ENCODE data around the gene PIP5KL1. TPM values are rescaled to one million over a fixed set of nuclear protein-coding genes. Genes with fewer than 3 reads are reported as not detected.
A peak's percentile ranks its signal among the peaks of the same experiment; 100 is the strongest.

Gene PIP5KL1
- total RNA-seq, 1 experiment from 2014 or later = 0.95 TPM

DNA sequence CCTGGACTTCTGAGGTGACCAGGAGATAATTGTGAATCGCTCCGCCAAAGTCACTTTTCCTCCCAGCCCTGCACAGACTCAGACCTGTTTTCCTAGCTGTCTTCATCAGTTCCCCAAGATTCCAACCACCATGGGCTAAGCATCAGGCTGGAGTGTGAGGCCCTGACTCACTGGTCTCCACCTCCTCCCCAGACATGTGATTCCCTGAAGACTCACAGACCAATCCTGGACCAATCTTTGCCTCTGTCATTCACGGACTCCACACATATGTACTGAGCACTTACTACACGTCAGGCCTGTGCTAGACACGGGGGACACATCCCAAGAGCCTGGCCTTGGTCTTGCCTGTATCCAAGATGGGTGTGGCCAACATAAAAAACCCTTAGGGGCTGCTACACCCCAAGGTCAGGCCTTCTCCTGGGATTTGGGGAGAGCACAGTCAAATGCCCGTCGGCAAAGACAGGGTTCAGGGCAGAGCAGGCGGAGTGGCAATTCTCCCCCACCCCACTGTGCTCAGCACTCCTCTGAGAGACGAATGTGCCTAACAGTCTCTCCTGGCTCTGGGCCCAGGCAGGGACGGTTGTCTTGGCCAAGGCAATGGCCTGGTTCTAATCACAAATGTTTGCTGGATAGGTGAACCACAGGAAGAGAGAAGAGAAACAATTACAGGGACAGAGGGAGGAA lies 38.3 kb upstream of the PIP5KL1 start:
- DNase-seq (ENCODE audit: low spot score) = peak; percentile 54

DNA sequence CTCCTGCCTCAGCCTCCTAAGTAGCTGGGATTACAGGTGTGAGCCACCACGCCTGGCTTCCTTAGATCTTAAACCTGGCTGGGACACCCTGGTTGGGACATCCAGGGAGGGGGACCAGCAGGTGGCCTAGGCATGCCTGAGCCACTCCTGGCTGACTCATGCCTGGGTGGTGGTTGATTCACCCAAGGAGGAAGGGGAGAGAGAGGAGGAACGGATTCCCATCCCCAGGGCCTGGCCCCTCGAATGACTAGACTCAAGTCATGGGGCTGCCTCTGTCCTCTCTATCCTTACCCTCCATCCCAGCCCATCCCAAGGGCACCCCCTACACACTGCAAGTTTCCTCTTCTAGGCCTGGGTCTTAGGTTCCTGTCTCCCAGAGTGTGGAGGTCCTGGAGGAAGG lies 37.5 kb upstream of the PIP5KL1 start:
- peak; percentile 48 for DNase-seq (ENCODE audit: low spot score)

DNA sequence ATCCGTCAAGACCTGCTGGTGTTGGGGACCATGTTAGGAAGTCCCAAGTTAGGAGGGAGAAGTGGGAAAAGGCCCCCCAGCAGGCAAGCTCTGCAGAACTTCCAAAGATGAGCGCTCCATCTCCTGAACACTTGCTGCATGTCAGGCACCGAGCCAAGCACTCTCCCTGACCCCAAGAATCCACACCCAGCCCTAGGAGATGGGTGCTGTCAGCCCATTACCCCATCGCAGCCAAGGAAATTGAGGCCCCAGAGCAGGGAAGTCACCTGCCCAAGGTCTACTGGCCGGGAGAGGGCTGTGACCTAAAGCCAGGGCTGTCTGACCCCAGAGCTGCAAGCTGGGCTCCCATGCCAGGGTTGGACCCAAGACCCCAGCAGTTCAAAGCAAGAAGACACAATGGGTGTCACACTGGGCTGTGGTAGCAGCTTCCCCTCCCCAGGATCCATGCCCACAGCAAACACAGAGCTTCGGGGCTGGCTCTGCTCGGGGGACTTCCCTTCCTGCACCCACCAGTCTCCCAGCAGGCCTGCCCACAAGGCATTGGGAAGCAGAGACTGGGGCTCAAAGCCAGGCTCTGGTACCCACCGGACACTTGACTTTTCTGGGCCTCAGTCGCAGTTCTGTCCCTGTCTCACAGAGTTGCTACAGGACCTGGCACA lies 36.7 kb upstream of the PIP5KL1 start:
- no peak for DNase-seq (ENCODE audit: low spot score)

DNA sequence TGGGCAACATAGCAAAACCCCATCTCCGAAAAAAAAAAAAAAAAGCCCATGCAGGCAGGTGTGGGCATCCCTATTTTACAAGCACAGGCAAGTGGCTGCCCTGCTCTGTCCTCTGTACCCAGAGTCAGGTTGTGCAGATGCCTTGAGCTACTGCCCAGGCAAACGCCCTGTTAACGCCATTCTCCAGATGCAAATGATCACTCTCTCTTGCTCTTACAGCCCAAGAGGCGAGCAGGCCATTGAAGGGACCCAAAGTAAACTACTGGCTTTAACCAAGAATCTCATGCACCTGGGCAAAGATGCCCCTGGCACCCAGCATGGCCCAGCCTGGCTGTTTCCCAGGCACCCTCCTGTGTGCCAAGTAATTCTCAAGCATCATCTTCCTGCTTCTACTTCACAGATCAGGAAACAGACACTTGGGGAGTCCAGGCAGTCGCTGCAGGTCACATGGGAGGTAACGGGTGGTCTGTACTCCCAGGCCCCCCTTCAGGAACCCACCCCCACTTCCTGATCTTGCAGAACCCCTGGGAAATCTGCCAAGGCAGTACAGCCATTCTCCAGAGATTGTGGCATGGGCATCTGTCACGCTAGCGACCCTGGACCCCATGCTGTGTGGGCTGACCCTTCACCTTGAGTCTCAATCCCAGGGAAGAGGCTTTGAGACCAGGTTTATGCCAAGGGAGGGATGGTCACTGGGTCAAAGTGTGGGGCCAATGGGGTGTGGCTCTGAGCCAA lies 36.0 kb upstream of the PIP5KL1 start:
- no peak for DNase-seq (ENCODE audit: low spot score)

DNA sequence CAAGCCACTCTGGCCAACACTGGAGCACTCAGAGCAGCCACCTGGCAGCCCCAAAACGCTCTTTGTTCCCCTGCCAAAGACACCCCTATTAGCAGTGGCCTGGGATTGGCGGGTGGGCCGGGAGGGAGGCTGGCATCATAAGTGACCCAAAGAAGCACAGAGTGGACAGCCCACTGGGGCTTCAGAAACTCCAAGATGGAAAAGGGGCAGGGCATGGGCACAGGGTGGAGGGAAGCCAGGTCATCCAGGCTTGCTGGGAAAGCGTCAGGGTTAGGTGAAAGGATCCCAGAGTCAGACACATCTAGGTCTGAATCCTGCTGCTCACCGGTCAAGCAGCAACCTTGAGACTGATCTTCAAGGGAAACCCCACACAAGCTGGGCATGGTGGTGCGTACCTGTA lies 35.4 kb upstream of the PIP5KL1 start:
- no peak for DNase-seq (ENCODE audit: low spot score)

DNA sequence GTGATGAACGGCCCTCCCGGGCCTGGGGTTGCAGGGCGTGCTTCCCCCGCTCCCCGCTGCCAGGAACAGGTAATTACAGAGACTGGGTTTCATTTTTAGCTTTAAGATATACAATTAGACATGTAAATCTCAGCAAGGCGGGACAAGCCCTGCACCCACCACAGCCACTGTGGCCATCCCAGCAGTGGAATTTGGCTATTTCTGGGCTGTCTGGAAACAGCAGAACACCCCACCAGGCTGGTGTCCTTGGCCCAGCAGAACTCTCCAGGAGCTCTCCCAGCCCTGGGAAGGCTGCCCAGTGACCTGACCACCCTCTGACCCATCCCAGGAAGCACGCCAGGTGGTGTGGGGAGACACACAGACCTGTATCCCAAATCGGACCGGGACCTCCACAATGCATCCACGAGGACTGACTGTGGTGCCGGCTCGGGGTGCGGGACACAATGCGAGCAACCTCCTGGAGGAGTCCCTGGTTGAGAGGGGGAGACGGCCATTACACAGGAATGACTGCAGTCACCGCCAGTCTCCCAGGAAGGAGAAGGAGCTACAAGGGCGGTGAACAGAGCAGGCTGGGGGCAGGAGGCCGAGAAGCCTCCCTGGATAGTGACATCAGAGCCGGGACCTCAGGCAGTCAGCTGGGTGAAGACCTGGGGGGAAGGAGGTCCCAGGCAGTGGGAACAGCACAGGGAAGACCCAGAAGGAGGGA lies 32.9 kb upstream of the PIP5KL1 start:
- no peak for DNase-seq (ENCODE audit: low spot score)

DNA sequence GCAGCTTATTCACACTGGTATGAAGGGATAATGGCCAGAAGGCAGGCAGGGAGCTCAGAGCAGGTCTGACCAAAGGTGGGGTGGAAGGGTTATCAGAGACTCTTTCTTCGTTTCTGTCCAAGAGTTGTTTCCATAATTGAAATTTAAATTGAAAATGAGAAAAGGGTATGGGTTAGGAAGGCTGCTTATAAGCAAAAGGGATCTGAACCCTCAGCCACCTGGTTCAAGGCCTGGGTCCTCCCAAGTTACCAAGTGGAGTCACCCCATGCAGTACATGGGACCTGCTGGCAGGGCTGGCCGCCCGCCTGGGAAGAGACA lies 32.4 kb upstream of the PIP5KL1 start:
- no peak for DNase-seq (ENCODE audit: low spot score)

DNA sequence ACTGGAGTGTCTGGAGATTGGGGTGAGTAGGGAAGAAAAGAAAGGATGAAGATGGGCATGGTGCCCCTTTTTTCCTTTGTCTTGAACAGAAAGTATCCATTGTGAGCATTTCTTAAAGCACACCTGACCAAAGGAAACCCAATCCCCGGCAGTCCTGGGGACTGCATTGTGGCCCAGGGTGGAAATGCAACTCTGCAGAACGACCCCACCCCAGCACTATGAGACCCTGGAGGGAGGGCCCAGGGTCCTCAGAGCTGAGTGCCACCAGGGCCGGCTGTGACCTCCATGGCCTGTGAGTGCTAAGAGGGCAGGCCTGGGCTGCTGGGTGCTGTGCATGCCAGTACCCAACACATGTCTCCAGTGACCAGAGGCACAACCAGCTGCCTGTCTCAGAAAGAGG lies 31.7 kb upstream of the PIP5KL1 start:
- DNase-seq (ENCODE audit: low spot score) = no peak

DNA sequence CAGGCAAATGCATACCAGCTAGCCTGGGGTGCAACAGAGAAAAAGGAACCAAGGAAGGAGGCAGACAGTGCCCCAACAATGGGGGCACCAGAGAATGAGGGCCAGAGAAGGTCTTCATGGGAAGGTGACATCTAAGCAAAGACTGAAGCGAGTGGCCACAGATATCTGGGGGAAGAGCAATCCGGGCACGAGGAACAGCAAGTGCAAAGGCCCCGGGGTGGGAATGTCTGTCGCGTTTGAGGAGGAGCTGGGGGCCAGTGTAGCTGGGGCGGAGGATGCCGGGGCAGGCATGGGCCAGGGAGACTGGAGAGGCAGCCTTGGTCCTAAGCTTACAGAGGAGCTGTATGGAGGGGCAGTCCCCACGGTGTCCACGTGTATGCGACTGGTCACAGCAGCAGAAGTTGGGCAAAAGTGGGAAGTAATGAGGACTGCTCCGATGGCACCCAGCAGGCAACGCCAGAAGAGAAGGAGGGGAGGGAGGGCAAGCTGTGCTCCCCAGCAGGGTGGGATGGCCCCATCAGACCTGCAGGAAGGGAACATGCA lies 31.1 kb upstream of the PIP5KL1 start:
- DNase-seq (ENCODE audit: low spot score) = no peak

DNA sequence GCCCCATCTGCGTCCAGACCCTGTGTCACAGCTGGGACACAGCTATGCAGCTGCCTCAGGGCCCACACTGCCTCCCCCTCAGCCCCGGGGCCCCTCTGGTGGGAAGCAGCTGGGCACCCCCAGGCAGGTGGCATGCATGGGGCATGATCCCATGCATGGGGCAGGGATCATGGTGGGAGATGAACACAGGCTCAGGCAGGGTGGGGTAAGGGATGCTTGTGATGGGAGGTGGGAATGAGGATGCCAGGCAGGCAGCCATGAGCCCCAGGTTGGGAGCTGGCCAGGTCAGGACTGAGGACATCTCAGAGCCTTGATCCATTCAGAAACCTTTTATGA lies 30.5 kb upstream of the PIP5KL1 start:
- DNase-seq (ENCODE audit: low spot score) = no peak

DNA sequence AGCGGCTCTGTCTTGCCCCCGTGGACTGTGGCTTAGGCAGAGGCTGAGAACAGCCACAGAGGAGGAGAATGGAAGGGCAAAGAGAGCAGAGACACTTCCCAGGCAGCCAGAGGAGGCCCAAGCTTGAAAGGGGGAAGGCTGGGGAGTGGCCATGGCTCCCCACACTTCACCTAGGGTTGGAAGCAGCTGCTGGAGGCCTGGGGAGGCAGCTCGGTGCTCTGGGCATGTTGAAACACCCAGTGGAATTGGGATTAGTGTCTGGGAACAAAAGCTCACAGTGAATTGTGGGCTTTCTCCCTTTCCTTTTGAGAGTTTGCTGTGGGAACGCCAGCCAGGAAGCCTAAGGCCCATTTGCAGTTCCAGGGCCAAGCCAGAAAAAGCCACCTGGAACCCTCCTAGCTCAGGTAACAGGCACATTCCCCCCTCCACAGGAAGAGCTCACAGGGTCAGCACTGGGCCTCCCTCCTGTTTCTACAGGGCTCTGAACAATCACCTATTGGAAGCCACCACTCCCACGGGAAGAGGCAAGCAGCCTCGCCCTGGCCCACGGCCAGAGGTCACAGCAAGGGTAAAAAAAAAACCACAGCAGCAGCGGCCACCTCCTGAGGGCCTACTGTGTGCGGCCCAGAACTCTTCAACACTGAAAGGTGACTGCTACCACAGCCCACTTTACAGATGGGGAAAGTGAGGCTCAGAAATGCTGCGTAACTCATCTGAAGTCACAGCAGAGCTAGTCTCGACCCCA lies 30.0 kb upstream of the PIP5KL1 start:
- DNase-seq (ENCODE audit: low spot score) = no peak

DNA sequence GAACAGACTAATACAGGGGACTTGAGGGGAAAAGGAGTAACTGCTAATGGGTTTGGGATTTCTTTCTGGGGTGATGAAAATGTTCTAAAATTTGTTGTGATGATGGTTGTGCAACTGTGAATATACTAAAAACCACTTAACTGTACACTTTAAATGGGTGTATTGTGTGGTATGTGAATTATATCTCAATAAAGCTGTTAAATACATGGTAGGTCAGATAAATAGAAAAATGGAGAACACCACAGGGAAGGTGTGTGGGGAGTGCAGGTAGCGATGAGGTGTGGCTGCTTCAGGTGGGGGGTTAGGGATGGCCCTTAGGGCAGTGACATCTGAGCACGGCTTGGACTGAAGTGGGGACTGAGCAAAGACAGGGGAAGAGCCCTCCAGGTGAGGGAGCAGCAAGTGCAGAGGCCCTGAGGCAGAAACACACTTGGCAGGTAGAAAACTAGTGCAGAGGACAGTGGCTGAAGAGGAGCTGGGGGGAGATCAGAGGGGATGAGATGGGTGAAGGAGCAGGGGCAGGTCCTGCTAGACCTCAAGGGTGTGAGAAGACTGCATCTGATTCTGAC lies 29.3 kb upstream of the PIP5KL1 start:
- no peak for DNase-seq (ENCODE audit: low spot score)

DNA sequence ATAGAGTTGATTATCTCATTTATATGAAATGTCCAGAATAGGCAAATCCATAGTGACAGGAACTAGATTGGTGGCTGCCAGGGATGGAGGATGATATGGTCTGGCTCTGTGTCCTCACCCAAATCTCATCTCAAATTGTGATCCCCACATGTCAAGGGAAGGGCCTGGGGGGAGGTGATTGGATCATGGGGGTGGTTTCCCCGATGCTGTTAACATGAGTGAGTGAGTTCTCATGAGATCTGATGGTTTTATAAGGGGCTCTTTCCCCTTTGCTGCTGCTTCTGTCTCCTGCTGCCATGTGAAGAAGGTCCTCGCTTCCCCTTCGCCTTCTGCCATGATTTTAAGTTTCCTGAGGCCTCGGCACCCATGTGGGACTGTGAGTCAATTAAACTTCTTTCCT lies 28.8 kb upstream of the PIP5KL1 start:
- DNase-seq (ENCODE audit: low spot score) = no peak

DNA sequence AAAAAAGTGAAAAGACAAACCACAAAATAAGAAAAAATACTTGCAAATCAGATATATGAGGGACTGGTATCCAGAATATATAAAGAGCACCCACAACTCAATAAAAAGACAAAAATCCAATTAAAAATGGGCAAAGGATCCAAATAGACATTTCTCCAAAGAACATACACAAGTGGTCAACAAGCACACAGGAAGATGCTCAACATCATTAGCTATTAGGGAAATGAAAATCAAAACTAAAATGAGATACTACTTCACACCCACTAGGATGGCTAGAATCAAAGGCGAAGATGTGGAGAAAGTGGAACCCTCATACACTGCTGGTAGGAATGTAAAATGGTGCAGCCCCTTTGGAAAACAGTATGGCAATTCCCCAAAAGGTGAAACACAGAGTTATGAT lies 28.2 kb upstream of the PIP5KL1 start:
- no peak for DNase-seq (ENCODE audit: low spot score)

DNA sequence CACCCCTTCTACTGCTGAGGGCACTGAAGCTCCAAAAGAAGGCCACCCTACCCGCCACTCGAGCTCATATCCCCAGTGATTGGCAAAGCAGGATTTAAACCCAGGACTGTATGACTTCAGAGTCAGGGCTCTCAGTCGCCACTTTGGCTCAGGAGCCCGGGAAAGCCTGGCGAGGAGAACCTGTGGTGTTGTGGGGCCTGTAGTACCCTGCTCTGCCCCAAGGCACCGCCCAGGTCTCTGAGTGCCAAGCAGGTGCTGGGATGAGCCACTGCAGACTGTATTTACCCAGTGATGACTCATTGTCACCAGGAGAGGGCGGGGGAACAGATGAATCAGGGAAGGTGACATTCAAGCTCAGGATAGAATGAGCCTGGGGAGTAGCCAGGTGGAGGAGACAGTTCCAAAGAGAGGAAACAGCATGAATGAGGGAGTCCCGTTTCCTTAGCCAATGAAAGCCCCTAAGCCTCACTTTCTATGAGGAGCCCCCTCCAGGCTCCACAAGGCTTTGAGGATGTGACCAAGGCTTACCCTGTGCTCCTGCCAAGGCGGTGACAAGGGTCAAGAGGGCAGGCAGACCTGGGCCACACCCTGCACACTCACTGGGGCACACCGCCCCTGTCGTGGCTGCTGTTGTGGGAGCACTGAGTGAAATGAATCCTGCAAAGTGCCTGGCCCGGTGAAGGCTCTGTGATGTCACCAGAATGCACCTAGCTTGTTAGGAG lies 24.9 kb upstream of the PIP5KL1 start:
- peak; percentile 69 for DNase-seq (ENCODE audit: low spot score)

DNA sequence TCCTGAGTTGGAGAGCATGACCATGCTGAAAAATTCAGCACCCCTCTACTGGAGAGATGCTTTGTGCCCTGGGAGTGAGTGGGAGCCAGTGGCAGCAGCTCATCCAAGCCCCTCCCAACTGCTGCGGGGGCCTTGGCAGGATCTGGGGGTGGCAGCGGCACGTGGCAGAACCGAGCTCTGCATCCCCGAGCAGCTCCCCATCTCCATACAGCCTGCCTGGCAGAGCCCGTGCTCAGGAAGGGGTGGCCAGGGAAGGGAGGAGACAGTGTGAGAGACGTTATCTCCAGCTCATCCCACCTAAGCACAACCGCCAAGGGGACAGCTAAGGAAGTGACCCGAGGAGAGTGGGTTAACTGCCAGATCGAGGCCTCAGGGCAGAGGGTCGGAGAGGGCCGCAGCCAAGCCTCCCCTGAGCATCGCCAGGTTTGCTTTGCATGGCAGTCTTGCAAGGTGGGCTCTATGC lies 24.3 kb upstream of the PIP5KL1 start:
- DNase-seq (ENCODE audit: low spot score) = no peak

DNA sequence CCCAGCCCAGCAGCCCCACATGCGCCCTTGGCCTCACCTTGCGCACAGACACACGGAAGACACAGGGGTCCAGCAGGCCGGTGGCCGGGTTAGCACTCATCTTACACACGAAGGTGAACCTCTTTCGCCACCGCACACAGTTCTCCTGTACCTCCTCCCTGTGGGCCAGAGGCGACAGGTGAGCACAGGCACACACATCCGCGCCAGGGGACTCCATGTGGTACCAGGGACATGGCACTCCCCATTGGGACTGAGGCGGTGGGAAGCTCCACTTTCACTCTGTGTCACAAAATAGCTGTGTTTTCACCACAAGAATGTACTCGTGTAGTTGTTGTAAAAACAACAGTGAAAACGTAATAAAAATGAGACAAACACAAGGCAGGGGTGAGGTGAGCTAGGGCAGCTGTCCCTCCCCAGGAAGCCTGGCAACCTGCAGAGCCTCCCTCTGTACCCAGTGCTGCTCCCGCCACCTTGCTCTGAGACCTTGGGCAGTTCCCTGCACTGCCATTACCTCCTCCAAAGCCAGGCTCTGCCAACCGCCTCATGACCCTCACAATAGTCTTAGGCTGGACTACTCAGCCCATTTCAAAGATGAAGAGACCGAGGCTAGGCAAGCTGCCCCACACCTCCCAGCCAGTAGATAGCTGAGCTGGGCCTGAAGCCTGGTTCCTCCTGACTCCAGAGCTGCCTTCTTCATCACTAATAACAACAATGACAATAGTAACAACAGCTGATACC lies 23.4 kb upstream of the PIP5KL1 start:
- no peak for DNase-seq (ENCODE audit: low spot score)

DNA sequence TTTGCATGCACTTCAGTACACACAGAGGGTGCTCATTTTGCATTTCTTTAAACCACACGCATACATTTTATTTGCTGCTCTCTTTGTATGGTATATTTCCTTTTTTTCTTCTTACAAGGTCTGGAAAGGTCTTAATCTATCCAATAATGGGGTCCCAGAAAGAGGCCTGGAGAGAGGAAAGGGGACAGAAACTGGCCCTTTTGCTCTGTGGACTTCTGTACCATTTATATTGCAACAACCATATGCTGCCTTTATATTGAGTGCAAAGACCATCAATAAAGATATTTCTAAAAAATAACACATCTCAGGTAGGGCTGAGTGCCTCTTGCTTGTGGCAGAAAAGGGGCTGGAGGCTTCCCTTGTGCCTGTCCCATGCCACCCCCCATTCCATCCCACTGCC lies 22.6 kb upstream of the PIP5KL1 start:
- no peak for DNase-seq (ENCODE audit: low spot score)

DNA sequence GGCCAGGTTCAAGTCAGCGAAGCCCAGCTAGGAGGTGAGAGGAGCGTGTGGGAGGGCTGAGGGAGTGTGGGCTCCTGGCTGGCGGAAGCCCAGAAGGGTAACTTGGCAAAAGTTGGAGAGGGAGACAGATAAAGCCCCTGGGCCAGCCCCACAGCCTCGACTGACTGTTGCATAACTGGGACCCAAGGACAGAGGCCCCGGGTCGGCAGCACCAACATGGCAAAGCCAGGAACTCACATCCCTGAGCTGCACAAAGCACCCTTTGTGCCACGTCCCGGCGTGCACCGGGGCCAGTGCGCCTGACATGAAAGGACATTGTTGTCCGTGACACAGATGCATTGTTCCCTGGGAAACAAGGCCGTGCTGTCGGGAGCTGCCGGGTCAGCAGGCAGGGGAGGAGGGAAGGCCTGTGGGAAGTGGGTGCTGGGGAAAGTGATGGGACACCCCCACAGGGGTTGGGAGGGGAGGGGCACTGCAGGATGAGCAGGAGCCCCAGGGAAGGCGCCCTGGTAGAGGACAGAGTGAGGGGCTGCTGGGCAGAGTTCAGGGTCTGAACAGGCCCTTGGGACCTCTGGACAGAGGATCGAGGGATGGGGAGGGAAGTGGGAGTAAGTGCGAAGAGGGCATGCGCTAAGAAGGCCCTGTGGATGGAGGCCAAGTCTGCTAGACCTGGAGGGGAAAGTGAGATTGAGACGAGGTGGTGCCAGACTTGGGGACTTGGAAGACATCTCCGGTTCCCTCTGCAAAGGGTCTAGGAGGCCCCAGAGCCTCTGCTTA lies 20.1 kb upstream of the PIP5KL1 start:
- no peak for DNase-seq (ENCODE audit: low spot score)
